ENCODE data around the gene CD74.

CD74 gene

GRCh38 chr5:150412319-150413175 lies at the start of gene CD74:
Gene CD74 (minus strand): TSS chr5:150412910. CDS start chr5:150412749, 161 bp downstream.
- peak; percentile 88 for DNase-seq (ENCODE audit: low spot score)
- no peak for TF ChIP-seq CTCF (IDR thresholded peaks at IDR 0.05; ENCODE audit: extremely low read depth, missing control alignments)

- TF ChIP-seq CTCF (IDR thresholded peaks at IDR 0.05; ENCODE audit: extremely low read depth, missing control alignments): no peak
- DNase-seq (ENCODE audit: low spot score): peak; percentile 83
These were observed 48.5 kb upstream of the CD74 start for GRCh38 chr5:150461231-150461630.

GRCh38 chr5:150460781-150461180 lies 48.1 kb upstream of the CD74 start:
- DNase-seq (ENCODE audit: low spot score): no peak
- TF ChIP-seq CTCF (IDR thresholded peaks at IDR 0.05; ENCODE audit: extremely low read depth, missing control alignments): no peak

GRCh38 chr5:150458802-150459557 lies 46.3 kb upstream of the CD74 start:
- peak; percentile 71 for DNase-seq (ENCODE audit: low spot score)
- TF ChIP-seq CTCF (IDR thresholded peaks at IDR 0.05; ENCODE audit: extremely low read depth, missing control alignments): peak; percentile 91

GRCh38 chr5:150457562-150458240 lies 45.0 kb upstream of the CD74 start:
- no peak for TF ChIP-seq CTCF (IDR thresholded peaks at IDR 0.05; ENCODE audit: extremely low read depth, missing control alignments)
- no peak for DNase-seq (ENCODE audit: low spot score)

GRCh38 chr5:150457121-150457520 lies 44.4 kb upstream of the CD74 start:
- DNase-seq (ENCODE audit: low spot score): no peak
- no peak for TF ChIP-seq CTCF (IDR thresholded peaks at IDR 0.05; ENCODE audit: extremely low read depth, missing control alignments)

Measured in GM20000 (cell line).